ENCODE results near the gene ACBD6.

ACBD6 gene

DNA sequence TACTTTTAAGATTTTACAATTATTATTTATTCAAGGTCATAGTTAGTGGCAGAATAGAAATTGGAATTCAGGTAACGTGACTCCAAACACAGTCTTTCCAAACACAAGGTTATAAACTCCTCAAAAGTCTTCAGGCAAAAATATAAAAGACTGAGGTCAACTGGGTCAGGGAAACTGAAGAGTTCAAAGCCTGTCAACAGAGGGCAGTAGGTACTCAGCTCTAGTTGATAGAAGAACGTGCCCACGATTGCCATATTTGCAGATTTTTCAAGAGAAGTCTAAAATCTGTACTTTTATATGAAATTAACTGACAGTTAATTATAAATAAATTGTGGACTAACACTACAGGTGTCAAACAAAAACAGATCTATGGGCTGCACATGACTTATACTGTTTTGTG lies 137.3 kb downstream of the ACBD6 start:
- DNase-seq = peak; percentile 48 to 53

DNA sequence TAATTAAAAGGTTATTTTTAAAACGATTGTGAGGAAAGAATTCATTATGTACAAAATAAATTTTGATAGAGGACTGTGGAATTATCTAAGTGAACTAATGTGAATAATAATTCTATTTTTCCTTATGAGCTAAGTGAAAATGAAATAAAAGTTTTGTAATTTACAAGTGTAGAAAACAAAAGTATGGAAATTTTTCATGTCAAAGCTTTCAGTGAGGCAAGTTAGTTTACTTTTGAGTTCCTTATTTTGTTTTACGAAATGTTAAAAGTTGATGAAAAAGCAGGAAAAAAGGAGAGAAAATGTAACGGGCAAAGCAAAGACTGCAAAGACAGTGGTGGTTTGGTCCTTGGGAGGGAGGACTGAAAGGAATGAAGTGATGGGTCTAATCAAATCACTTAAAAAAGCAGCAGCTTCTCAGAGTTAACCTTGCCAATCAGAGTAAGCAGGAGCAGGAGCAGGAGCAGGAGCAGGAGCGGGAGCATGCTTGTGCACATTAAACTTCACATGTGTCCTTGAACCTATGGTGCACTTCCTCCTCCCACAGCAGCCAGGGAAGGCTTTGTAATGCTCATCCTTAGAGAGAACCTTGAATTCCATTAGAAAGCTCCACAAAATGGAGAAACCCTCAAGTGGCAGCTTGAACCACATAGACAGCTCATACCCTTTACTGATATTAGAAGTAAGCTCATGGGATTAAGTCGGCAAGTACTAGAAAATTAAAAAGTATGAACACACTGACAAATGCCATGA lies 139.0 kb downstream of the ACBD6 start:
- DNase-seq = no peak

DNA sequence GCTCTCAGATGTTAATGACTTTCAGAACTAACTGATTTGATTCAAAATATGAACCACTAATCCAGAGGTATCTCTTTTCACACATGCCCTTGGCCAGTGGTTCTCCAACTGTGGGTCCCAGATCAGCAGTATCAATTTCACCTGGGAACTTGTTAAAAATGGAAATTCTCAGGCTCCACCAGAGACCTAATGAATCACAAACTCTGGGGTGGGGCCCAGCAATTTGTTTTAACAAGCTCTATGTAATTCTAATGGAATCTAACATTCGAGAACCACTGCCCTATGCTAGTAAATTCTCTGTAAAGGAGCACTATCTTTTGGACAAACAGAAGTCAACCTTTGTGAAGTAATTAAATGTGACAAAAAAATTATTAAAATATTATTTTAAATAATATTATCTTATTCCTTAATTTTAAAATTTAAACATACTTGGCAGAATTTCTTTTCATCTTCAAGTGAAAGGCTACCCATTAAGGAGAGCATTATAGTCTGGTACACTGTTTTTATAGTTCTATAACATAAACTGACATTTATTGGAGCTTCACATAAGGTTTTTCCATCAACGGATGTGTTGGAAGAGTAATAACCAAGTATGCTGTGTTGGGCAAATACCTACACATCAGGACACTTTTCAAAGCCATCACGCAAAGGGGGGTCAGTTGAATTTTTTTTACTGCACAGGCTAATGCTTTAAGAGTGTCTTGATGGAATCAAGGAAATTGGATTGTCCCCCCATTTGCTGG lies 141.9 kb downstream of the ACBD6 start:
- DNase-seq = no peak

DNA sequence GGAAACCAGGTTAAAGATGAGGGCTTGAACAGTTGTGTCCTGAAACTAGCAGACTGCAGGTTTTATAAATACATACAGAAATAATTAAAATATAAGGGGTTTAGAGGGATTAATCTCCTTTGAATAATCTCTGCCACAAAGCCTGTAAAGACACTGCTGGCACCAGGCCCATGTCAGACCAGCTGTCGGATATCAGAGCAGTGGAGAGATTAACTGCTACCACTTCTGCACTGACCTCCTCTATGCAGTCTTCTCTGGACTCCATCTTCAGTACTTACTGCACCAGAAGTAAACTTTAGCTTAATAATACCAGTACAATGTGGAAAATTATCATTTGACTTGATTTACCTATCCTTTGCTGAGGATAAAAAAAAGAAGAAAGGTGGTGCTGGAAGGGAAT lies 143.7 kb downstream of the ACBD6 start:
- DNase-seq = no peak

DNA sequence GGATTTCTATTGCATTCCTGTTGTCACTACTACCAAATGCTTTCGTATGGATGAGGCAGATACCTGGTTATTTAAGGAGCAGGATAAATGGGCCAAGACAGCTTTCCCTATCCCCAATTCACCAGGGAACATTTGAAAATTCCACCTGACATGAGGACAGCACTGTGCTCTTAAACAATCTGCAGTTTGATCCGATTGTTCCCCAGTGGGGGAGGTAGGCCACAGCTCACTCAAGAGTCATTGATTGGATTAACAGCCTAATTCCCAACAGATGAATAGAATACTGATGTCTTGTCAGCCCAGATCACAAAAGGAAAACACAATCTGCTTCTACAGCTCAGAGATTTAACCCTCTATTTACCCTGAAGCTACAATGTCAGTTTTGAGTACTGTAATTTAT lies 148.4 kb downstream of the ACBD6 start:
- DNase-seq = no peak

DNA sequence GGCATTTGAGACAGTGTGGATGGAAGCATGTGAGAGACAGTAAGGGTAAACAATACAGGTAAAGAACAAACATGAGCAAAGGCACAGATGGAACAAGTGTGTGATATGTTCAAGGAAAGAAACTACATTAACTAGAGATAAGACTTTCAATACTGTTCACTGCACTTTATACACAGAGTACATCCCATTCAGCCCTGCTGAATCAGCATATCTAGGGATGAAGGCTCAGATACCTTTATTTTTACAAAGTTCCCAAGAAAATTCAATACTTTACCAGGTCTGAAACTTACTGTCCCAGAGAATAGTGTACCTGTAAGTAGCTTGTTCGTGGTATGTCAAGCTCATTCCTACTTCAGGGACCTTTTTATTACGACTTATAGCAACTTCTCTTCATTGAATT lies 149.8 kb downstream of the ACBD6 start:
- no peak for DNase-seq

DNA sequence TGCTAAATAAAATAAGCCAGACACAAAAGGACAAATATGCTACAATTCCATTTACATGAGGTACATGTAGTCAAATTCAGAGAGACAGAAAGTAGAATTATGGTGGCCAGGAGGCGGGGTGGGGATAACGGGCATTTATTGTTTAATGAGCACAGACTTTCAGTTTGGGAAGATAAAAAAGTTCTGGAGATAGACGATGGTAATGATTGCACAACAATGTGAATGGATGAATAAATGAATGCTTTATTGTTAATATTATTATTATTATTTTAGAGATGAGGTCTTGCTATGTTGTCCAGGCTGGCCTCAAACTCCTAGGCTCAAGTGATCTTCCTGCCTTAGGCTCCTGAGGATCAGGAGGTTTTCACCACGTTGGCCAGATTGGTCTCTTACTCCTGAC lies 150.4 kb downstream of the ACBD6 start:
- no peak for DNase-seq

DNA sequence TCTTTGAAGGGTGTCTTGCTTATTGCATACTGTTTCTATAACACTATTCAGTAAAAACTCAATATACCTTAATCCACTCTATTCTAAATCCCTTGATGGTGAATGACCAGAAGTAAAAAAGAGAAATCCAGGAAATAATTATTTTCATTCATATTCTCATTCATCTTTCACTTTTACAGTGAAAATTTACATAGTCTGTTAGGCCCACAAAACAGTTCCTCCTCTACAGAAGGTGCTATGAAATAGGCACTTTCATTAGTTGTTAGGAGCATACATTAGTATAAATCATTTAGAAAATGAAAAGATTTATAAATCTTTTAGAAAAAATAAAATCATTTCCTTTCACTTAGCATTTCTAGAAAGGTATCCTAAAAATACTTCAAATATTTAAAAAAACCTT lies 157.2 kb downstream of the ACBD6 start:
- DNase-seq = no peak

DNA sequence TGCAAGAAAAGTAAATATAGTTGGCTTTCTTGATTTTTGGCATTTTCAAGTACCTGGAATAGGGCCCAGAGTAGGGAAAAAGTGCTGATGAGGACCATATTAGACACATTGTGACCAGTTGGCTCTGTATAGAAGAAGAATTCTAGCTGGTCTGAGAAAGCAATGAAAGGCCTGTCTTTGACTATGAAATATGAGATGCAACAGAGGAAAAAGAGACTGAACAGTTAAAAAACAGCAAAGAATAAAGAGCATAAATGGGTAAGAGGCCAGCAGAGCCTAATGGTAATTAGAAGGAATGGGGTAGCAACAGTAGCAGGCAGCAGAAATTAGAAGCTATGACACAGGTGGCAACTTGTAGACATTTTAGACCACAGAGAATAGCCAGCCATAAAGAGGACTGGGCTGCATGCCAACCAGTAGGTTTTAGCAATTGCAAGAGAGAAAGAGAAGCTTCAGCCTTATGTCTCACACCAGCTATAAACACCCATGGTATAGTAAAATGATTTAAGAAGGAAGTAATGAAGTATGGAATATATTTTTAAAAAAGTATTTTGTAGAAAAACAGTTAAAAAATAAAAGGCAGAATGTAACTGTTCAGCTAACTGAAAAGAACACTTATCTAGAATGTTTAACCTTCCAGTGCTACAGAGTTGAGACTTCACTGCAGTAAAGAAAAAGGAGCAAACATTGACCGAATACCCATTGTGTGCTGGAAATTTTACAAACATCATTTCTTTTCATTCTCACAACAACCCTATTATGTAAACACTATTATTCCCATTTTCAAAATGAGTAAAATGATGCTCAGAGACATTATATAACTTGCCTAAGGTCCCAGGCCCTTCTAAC lies 158.2 kb downstream of the ACBD6 start:
- peak; percentile 70 to 73 for DNase-seq

DNA sequence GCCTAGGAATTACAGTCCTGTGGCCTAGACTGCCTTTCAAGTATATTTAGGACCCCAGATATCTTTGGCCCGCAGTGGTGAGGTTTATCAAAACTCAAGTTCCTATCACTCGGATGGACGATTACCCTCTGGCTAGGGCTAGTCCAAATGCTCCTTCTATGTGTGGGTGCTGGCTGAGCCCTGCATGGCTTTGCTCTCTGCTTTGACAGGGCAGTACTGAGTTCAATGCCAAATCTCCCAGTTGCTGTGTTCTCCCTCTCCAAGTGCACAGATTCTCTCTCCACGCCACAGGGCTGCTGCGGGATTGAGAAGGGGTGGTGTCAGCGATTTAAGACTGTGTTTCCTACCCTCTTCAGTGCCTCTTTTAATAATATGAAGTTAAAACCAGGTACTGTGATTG lies 175.3 kb downstream of the ACBD6 start:
- no peak for DNase-seq

DNA sequence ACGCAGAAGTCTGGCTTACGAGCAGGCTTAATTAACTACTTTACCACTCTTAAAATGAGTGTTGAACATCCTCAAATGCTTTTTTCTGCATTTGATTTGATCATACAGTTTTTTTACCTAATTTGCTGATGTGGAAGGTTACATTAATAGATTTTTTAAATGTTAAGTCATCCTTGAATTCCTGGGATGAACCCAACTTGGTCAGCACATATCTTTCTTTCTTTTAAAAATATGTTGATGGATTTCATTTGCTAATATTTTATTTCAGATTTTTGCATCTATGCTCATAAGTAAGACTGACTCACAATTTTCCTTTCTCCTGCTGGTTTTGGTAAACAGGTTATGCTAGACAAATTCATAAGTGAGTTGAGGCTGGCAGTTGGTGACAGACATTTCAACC lies 189.5 kb downstream of the ACBD6 start:
- no peak for DNase-seq

DNA sequence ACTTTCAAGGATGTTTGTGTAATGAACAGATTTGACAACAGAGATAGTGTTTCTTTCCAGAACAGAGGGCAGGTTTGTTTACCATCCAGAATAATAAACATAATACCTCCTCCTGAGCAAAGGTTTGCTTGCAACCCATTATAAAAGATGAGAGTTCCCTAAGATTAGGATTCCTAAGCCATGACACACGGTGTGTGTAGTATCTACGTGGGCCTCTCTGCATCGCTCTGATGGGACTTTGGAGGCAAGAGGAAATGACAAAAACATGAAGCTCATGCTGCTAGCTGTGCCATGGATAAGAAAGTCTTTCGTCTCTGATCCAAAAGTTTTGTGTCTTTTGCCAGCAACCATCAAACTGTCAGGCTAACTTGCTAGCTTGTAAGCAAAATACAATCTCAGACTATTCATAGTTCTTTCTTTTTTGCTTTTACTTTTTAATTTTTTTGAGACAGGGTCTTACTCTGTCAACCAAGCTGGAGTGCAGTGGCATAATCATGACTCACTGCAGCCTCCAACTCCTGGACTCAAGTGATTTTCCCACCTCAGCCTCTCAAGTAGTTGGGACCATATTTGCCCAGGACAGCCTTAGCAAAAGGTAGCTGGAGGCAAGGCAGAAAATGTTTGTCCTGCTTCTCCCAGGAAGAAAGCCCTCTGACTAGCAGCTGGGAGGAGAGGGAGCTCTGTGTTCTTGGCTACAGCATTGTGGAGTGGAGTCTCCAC lies 191.2 kb downstream of the ACBD6 start:
- DNase-seq = no peak

DNA sequence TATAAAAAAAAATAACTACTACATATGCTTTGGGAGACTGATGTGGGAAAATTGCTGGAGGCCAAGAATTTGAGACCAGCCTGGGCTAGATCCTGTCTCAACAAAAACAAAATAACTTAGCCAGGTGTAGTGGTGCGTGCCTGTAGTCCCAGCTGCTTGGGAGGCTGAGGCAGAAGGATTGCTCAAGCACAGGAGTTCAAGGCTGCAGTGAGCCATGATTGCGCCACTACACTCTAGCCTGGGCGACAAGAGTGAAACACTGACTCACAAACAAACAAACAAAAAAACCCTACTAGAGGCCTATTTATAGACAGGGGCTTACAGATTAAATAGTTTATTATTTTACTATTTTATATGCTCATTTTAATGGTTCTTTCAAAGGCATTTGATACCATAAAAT lies 192.3 kb downstream of the ACBD6 start:
- no peak for DNase-seq

DNA sequence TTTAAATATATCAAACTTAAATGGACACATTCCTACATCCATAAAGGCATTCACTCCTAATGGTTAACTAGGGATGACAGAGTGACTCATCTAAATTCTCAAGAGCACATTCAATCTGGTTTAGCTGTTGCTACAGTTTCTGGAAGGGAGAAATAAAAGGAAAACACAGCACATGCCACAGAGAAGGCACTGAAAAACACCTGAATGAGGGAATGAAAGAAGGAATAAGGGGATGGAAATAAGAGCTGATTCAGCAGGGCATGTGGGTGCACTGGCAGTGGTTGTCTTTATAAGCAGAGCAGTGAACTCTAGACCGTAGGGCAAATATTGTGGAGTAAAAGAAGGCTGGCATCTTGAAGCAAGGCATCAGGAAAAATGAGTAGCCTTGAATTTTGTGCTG lies 193.0 kb downstream of the ACBD6 start:
- DNase-seq = no peak

DNA sequence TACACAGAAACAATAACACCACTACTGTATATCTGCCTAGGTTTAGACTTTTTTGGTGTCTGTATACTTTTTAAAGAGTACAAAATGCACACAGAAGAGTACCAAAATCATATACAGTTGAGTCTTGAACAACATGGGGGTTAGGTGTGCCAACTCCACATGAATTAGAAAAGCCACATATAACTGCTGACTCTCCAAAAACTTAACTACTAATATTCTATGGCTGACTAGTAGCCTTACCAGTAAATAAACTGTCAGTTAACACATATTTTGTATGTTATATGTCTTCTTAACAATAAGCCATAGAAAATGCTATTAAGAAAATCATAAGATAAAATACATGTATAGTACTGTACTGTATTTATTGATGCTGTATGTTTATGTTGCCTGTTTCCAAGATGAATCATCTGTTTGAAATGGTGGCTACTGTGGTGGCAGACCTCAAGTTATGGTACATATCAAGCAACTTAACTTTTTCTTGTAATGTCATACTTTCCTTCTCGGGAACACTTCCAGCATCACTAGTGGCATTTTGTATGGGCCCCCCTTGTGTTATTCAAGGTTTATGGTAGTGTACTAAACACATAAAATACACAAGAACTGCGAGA lies 201.1 kb downstream of the ACBD6 start:
- DNase-seq = no peak

DNA sequence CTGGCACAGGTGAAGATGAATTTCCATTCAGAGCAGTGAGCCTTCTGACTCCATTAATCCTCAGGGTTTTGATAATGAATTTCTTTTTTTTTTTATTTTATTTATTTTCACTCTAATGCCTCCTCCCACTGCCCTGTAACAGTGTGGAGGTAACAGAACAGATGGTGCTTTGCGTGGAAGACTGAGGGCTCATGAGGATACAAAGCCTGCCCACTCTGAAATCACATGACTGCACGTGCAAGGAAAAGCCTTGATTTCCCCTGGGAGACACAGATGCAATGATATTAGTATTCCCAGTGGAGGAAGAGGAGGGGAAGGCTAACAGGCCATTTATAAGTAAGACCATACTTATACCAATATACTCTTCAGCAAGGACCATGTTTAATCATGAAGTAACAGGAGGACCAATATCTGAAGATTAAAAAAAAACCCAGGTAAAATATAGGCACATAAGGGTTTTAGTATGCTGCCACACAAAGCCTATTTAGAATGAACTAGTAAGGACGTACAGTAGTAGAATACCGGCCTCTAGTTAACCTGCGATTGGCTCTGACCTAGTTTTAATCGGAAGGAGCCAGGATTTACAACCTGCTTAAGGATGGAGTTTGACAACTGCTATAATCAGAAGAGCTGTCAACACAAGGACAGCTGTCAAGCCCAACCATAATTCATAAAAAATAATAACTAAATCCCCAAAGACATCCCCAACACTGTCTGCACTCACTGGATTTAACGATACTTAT lies 202.7 kb downstream of the ACBD6 start:
- DNase-seq = no peak

DNA sequence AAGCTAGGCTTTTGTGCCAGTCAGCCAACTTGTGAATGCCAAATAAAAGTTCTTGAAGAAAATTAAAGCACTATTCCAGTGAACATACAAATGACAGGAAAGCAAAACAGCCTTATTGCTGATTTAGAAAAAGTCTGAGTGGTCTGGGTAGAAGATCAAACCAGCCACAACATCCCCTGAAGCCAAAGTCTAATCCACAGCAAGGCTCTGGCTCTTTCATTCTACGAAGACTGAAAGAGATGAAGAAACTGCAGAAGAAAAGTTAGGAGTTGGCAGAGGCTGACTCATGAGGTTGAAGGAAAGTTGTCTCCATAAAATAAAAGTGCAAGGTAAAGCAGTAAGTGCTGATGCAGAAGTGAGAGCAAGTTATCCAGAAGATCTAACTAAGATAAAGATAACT lies 206.4 kb downstream of the ACBD6 start:
- DNase-seq = no peak

DNA sequence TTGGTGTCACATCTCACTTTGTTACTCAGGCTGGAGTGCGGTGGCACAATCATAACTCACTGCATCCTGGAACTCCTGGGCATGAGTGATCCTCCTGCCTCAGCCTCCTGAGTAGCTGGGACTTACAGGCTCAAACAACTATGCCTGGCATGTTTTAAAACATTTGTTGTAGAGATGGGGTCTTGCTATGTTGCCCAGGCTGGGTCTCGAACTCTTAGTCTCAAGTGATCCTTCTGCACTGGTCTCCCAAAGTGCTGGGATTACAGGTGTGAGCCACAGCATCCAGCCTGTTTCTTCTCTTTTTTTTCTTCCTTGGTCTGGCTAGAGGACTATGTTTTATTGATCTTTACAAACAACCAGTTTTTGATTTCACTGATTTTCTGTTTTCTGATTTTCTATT lies 207.7 kb downstream of the ACBD6 start:
- DNase-seq = no peak

DNA sequence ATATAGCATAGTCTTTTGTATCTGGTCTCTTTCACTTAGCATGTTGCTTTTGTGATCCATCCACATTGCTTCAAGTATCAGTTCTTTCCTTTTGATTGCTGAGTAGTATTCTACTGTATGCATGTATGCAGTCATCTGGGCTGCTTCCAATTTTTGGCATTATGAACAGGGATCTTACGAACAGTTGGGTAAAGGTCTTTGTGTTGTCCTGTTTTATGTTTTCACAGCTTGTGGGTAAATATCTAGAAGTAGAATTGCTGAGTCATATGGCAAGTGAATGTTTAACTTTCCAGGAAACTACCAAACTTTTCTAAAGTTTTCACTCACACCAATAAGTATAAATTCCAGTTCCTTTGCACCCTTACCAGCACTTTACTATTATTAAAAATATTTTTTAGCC lies 211.4 kb downstream of the ACBD6 start:
- no peak for DNase-seq

DNA sequence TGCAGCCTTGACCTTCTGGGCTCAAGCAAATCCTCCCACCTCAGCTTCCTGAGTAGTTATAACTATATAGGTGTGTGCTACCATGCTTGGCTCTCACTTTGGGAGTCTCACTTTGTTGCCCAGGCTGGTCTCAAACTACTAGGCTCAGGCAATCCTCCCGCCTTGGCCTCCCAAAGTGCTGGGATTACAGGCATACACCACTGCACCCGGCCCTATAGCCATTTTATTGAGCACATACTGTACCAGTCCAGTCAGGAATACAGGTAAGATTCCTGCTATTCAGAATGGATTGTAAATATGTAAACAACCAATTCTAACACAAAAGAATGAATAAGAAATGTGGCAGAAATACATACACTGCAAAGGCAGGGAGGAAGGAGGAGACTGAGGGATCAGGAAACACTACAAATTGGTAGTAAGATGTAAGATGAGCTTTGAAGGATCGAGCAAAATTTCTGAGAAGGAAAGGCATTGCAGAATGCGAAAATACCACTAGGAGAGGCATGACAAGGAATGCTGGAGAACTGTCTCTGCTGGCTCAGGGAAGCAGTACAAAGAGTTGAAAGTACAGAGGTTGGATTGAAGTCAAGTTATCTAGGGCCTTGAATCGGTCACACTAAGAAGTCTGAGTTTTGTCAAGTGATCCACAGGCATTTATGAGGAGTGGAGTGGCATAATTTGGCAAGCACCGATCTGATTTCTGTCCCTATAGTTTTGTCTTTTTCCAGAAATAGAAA lies 211.9 kb downstream of the ACBD6 start:
- no peak for DNase-seq

DNA sequence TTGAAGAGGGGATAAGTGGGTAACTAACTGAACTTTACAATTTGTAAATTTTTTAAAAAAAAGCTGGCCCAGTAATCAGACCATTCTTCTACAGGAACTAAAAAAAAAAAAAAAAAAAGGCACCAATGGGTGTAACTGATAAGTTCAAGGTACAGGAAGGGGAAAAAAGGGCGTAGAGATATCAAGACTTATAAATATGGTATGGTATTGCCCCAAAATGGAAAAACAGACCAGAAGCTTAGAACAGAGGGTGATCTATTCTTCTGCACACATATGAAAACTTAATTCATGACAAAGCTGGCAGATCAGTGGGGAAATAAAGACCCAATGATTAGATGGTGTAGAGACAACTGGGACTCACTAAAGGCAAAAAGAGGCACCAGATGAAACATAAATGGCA lies 213.4 kb downstream of the ACBD6 start:
- no peak for DNase-seq

All from AML-193 (cell line).